ENCODE results near the gene AKAP13. TPM values are rescaled to one million over a fixed set of nuclear protein-coding genes. Genes with fewer than 3 reads are reported as not detected.

The AKAP13 gene
- total and polyA plus RNA-seq, 7 donors: 18.2 to 126 (median 93.7) TPM

DNA sequence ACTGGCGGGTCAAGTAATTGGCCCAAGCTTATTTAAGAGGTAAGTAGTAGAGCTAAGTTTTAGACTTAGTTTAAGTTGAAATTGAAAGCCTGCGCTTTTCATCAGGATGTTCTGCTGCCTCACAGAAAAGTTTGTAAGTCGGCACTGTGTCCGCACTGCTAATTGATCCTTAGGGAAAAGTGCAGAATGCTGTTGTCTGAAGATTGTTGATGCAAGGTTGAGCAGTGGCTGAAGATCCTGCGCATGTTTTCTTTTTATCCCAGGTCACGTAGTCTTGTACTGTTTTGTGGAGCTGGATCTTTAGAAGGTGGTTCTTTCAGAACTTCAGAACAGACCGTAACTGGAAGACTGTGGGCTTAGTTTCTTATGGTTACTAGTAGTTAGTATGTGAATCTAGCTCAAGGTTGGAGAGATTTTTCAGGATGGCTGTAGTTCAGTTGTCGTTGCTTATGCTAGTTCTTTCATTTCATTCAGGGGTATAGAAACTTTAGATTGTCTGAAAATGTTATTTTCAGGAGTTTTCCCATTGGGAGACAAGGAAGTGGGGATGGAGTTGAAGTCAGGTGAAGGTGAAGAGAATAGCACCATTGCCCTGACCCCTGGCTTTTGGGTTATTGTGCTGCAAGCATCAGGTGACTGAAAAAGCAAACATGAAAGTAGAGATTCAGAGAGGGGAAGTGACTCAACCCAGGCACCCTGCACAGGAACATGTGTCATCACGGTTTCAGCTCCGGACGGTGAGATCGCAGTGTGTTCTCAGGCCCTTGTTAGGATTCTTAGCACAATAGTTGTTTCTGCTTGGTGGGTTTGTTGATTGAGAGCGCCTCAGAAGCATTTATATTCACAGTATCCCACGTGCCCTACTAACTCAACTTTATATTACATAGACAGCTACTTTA lies 32.8 kb downstream of the AKAP13 start:
- intact Hi-C loops (cut with DNase I): no loop called here
- peak overlapping the region; percentile 19 for H3K27ac ChIP-seq
- peaks cover 32% of the 10 kb centered on the region for H3K4me1 ChIP-seq
- ATAC-seq (peak; percentile 77 to 87 (median 80)), DNase-seq (peak; percentile 39 to 65)
- TF ChIP-seq, protein P1, sequence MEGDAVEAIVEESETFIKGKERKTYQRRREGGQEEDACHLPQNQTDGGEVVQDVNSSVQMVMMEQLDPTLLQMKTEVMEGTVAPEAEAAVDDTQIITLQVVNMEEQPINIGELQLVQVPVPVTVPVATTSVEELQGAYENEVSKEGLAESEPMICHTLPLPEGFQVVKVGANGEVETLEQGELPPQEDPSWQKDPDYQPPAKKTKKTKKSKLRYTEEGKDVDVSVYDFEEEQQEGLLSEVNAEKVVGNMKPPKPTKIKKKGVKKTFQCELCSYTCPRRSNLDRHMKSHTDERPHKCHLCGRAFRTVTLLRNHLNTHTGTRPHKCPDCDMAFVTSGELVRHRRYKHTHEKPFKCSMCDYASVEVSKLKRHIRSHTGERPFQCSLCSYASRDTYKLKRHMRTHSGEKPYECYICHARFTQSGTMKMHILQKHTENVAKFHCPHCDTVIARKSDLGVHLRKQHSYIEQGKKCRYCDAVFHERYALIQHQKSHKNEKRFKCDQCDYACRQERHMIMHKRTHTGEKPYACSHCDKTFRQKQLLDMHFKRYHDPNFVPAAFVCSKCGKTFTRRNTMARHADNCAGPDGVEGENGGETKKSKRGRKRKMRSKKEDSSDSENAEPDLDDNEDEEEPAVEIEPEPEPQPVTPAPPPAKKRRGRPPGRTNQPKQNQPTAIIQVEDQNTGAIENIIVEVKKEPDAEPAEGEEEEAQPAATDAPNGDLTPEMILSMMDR (IDR thresholded peaks at IDR 0.05): no peak
- no peaks in the 10 kb centered on the region for H3K27me3 ChIP-seq (ENCODE audit: insufficient read depth in 3 of 3, low read length in 2 of 3)
- H3K9me3 ChIP-seq: no peaks in the 10 kb centered on the region
- no peak overlapping the region for H3K4me3 ChIP-seq
- H3K36me3 ChIP-seq (ENCODE audit: insufficient read depth in 1 of 2, low read depth in 1 of 2): no peaks in the 10 kb centered on the region
- WGBS, 3 donors: 59 to 65% (median 64%) methylated on average over 14 of the region's 14 CpGs

DNA sequence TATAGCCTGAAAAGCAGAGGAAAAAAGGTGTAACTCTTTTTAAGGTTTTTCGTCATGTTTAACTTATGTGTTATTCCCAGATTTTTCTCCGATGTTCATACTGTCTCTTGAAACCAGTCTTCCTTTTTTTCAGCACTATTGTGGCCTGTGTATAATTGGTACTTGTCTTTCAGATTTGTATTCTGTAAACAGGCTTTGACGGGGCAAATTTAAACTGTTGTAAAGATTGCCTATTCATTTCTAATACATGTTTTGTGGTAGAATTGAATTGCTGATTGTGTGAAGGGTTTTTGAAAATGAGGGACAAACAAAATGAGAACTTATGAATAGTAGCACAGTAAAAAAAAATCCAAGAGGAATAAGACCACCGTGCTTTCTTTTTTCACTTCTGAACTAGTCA lies 33.6 kb downstream of the AKAP13 start:
- TF ChIP-seq, protein P1 (IDR thresholded peaks at IDR 0.05): no peak
- Histone ChIP-seq H3K27me3 (ENCODE audit: insufficient read depth in 3 of 3, low read length in 2 of 3) (no peaks in the 10 kb centered on the region), H3K9me3 (no peaks in the 10 kb centered on the region), H3K4me1 (peaks cover 25% of the 10 kb centered on the region), H3K36me3 (ENCODE audit: insufficient read depth in 1 of 2, low read depth in 1 of 2) (no peaks in the 10 kb centered on the region), H3K27ac (no peak overlapping the region), H3K4me3 (no peak overlapping the region)
- intact Hi-C loops (cut with DNase I): loop anchor here in 1 of 2 donors (2.0 kb wide), 1 partner anchor 83 kb away; no protein-coding TSS in a partner anchor
- no peak for ATAC-seq
- WGBS, 3 donors: 86 to 94% (median 92%) methylated on average over 4 of the region's 4 CpGs
- no peak for DNase-seq

DNA sequence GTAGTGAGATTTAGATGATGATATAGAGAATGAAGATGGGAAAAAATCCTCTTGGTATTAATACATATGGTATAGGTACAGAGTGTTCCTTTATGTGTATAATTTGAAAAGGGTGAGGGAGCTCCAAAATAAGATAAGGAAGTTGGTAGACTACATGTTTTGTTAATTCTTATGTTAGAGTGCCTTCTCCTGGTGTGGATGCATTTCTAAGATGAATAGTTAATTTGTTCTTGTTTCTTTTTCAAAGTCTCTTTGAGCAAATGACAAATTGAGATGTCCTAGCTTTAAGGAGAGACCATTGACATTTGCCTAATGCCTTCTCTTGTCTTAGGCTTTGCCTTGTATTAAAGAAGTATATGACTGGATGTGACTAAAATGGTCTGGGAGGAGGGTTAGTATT lies 34.1 kb downstream of the AKAP13 start:
- TF ChIP-seq, protein P1 (IDR thresholded peaks at IDR 0.05): peak; percentile 34
- Histone ChIP-seq H3K27ac (no peak overlapping the region), H3K4me3 (no peak overlapping the region), H3K36me3 (ENCODE audit: insufficient read depth in 1 of 2, low read depth in 1 of 2) (no peaks in the 10 kb centered on the region), H3K9me3 (no peaks in the 10 kb centered on the region), H3K4me1 (peaks cover 25% of the 10 kb centered on the region), H3K27me3 (ENCODE audit: insufficient read depth in 3 of 3, low read length in 2 of 3) (no peaks in the 10 kb centered on the region)
- intact Hi-C loops (cut with DNase I): loop anchor here in 1 of 2 donors (2.0 kb wide), 1 partner anchor 84 kb away; no protein-coding TSS in a partner anchor
- ATAC-seq: peak in 2 of 4 donors; percentile 39 to 55
- no peak for DNase-seq

DNA sequence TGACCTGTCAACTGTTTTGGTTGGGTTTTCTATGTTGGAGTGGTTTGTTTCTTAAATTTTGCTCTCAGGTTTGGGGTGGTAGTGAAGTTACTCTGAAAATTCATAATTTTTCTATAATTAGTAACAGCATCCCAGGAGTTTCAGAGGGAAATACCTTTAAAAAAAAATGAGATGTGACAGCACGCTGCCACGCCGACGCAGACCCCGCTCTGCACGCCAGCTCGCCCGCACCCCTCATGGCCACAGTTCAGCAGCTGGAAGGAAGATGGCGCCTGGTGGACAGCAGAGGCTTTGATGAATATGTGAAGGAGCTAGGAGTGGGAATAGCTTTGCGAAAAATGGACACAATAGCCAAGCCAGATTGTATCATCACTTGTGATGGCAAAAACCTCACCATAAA lies 34.6 kb downstream of the AKAP13 start:
- H3K27me3 ChIP-seq (ENCODE audit: insufficient read depth in 3 of 3, low read length in 2 of 3): no peaks in the 10 kb centered on the region
- H3K27ac ChIP-seq: no peak overlapping the region
- H3K4me1 ChIP-seq: peaks cover 25% of the 10 kb centered on the region
- H3K4me3 ChIP-seq: no peak overlapping the region
- ATAC-seq (no peak), DNase-seq (no peak)
- H3K9me3 ChIP-seq: no peaks in the 10 kb centered on the region
- TF ChIP-seq, protein P1 (IDR thresholded peaks at IDR 0.05): no peak
- no peaks in the 10 kb centered on the region for H3K36me3 ChIP-seq (ENCODE audit: insufficient read depth in 1 of 2, low read depth in 1 of 2)
- WGBS, 3 donors: 96 to 98% (median 98%) methylated on average over 10 of the region's 10 CpGs
- intact Hi-C loops (cut with DNase I): loop anchor here in 1 of 2 donors (2.0 kb wide), 1 partner anchor 84 kb away; no protein-coding TSS in a partner anchor
